Sigmoid colon (tissue), 3 donors: ENCODE results near the gene RASSF5.
A peak's percentile ranks its signal among the peaks of the same experiment; 100 is the strongest.

ENCODE experiments used
- CTCF ChIP-seq, 4 experiments: fragments of 450-650 bp in 3 of 4; fragments of 200-600 bp in 1 of 4; IDR thresholded peaks; one replicate each; pipeline ENCODE4 v1.5.1; 2016 to 2019; ENCODE audit warnings: antibody characterized with exemption in 4 of 4, mild to moderate bottlenecking in 3 of 4, moderate library complexity in 2 of 4
- POLR2A ChIP-seq, 2 donors: fragments of 450-650 bp; IDR thresholded peaks; one replicate each; pipeline ENCODE4 v1.6.1; 2016; ENCODE audit warnings: antibody characterized with exemption in 2 of 2, mild to moderate bottlenecking in 2 of 2, moderate library complexity in 2 of 2

DNA sequence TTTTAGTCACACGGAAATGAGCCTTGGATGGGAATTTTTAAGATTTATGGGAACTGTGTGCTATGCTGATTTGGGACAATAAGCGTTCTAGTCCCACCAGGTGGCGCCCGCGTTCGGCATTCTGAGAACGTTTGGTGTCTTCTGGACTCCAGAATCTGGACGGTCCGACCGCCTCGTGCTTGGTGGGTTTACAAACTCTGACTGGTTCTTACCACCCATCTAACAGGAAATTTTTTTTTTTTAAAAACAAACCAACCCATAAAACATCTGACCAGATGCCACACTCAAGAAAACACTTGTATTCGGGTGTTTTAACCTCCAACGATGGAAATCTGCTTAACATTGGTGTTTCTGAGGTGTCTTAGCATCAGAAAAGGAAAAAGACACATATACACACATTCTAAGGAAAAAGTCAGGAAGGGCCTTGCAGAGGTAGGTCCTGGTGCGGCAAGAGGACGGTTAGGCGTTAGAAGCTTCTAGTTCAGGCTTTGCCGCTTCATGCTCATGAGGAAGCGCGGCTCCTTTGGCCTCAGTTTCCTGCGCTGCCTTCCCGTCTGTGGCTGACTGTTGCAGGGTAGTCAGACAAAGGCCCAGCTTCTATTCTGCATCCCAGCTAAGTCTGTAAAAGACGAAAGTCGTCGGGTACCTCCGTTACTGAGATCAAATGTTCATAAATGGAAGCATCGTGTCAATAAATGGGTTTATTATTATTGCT lies 127.2 kb downstream of the RASSF5 start:
- TF ChIP-seq CTCF (IDR thresholded peaks at IDR 0.05) (peak; percentile 41 to 85 (median 78)), POLR2A (IDR thresholded peaks at IDR 0.05) (no peak)
